Activated T-helper 17 cell treated with anti-CD3 and anti-CD28 coated beads, Interleukin-2, amount 50 U/mL, for 72 hours (primary cell): ENCODE results near the gene NAA38. TPM values are rescaled to one million over a fixed set of nuclear protein-coding genes. Genes with fewer than 3 reads are reported as not detected.
"Not testable (repeated sequence)": the region's sequence is repeated elsewhere in the genome, so short reads cannot be mapped to it uniquely, and the experiment has no call there.

Source experiments
- ATAC-seq: fragments of 150-1000 bp; cut with Tn5 transposase; replicated peaks from 2 replicates; pipeline ENCODE4 v1.10.0; 2021; ENCODE audit warnings: mild to moderate bottlenecking, moderate library complexity
- H3K27ac Mint-ChIP-seq: one replicate; pipeline ENCODE4 v1.8.0; 2022; ENCODE audit warnings: mixed read lengths
- H3K27me3 Mint-ChIP-seq: one replicate; pipeline ENCODE4 v1.8.0; 2022; ENCODE audit warnings: mixed read lengths
- H3K36me3 Mint-ChIP-seq: one replicate; pipeline ENCODE4 v1.8.0; 2022; ENCODE audit warnings: low read depth, mild to moderate bottlenecking, mixed read lengths
- H3K4me1 Mint-ChIP-seq: one replicate; pipeline ENCODE4 v1.8.0; 2022; ENCODE audit warnings: mixed read lengths
- H3K4me3 Mint-ChIP-seq: one replicate; pipeline ENCODE4 v1.8.0; 2022; ENCODE audit warnings: mild to moderate bottlenecking, mixed read lengths
- H3K9me3 Mint-ChIP-seq: one replicate; pipeline ENCODE4 v1.8.0; 2022; ENCODE audit warnings: mixed read lengths
- total RNA-seq, 2 donors: library from RNA; stranded (reverse); gene quantifications; one replicate each; pipeline ENCODE4 v1.2.3, GENCODE V29; 2022

The NAA38 gene
- total RNA-seq, 2 donors from 2014 or later: 61.3 to 111 TPM

DNA sequence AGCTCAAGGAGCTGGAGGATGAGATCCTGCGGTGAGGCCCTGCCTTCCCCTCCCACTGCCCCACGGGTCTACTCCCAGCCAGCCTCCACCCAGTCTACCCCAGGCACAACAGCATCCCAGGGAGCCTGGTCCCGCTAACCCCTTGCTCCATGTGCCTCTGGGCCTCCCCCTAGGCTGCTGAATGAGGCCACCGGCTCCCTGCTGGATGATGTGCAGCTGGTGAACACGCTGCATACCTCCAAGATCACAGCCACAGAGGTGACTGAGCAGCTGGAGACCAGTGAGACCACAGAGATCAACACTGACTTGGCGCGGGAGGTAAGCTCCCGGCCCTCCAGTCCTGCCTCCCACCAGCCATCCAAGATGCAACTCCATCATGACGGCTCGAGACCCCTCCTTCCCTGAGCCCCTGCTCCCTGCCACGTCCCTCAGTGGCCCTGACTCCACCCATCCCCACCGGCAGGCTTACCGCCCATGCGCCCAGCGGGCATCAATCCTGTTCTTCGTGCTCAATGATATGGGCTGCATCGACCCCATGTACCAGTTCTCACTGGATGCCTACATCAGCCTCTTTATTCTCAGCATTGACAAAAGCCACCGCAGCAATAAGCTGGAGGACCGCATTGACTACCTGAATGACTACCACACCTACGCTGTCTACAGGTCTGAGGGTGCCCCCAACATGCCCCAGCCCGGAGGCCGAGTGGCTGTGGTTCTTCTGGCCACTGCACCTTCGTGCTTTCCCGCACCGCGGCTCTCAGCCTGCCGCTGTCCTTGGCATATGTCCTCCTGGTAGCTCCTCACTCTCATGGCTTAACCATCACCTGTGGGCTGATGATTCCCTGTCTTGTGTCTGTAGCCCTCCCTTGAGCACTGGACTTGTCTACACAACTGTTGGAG, 38.4 kb downstream of the NAA38 start:
- H3K9me3 Mint-ChIP-seq: no peaks in the 10 kb centered on the region
- H3K36me3 Mint-ChIP-seq: no peaks in the 10 kb centered on the region
- no peak overlapping the region for H3K4me3 Mint-ChIP-seq

DNA sequence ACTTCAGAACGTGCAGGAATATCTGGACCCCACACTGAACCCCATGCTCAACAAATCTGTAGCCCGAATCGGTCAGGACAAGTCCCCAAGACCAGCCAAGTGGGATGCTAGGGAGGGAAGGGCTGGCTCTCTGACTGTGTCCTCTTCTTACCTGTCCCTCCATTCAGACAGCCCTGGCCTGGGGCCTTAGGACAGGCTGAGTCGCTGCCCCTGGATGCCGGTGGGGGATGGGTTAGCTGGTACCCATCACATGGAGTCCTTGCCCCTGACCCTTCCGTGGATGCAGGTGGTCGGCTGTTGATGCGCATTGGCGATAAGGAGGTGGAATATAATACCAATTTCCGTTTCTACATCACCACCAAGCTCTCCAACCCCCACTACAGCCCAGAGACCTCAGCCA, 39.3 kb downstream of the NAA38 start:
- Mint-ChIP-seq H3K9me3 (no peaks in the 10 kb centered on the region), H3K27ac (no peak overlapping the region), H3K4me1 (no peaks in the 10 kb centered on the region), H3K4me3 (no peak overlapping the region), H3K36me3 (no peaks in the 10 kb centered on the region), H3K27me3 (no peaks in the 10 kb centered on the region)
- no peak for ATAC-seq

More for the DNA sequence above, 38.4 kb downstream of the NAA38 start:
- Mint-ChIP-seq H3K27ac (no peak overlapping the region), H3K4me1 (no peaks in the 10 kb centered on the region), H3K27me3 (peaks cover 3% of the 10 kb centered on the region)
- ATAC-seq: no peak

DNA sequence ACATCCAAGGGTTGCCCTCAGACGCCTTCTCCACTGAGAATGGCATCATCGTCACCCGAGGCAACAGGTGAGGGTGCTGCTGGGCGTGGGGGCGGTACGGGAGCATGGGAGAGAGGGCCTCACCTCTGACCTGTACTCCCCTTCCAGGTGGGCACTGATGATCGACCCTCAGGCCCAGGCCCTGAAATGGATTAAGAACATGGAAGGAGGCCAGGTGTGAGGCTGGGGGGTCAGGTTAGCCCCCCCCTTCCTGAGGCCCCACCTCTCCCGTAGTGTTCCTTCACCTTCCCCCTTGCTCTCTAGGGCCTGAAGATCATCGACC, 39.8 kb downstream of the NAA38 start:
- Mint-ChIP-seq H3K9me3 (no peaks in the 10 kb centered on the region), H3K27me3 (no peaks in the 10 kb centered on the region), H3K4me3 (no peak overlapping the region), H3K36me3 (no peaks in the 10 kb centered on the region), H3K4me1 (no peaks in the 10 kb centered on the region), H3K27ac (no peak overlapping the region)
- no peak for ATAC-seq

DNA sequence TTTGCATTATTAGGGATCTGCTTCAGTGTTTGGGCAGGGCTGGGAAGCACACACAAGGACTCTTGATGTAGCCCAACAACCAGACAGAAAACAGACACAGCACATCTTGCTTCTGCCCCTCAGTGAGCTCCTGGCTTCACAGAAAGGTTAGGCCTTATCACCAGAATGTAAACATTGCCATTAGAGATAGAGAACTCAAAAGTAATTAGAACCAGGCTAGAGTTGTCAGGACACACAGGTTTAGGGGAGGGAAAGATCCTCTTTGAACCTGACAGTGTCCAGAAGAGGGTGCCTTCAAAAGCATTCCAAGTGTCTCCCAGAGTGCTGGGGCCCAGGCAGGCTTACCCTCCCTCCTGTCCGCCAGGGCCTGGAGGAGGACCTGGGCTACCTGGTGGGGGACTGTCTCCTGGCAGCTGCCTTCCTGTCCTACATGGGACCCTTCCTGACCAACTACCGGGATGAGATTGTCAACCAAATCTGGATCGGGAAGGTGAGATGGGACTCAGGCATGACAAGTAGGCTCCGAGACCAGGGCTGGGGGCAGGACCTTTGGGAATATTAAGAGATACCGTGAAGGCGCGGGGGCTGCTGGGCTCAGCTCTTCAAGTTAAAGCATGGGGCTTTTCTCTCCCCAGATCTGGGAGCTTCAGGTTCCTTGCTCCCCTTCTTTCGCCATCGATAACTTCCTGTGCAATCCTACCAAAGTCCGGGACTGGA, 40.3 kb downstream of the NAA38 start:
- H3K4me3 Mint-ChIP-seq: no peak overlapping the region
- H3K4me1 Mint-ChIP-seq: no peaks in the 10 kb centered on the region
- H3K27ac Mint-ChIP-seq: peak overlapping the region; percentile 7
- ATAC-seq: no peak
- H3K27me3 Mint-ChIP-seq: no peaks in the 10 kb centered on the region
- H3K9me3 Mint-ChIP-seq: no peaks in the 10 kb centered on the region
- H3K36me3 Mint-ChIP-seq: no peaks in the 10 kb centered on the region

DNA sequence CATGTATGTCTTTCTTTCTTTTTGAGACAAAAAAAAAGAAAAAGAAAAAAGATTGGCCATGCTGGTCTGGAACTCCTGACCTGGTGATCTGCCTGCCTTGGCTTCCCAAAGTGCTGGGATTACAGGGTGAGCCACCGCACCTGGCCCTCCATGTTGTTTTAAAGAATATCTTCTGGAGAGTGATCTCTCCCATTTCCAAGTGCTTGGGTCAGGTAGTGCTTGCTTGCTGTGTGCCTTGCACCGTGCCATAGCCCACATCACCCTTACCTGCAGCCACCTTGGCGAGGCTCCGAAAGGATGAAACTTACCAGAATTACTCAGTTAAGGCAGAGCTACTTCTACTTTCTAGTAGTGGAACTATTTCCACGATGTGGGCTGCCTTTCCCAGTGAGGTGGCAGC, 42.4 kb downstream of the NAA38 start:
- no peaks in the 10 kb centered on the region for H3K4me1 Mint-ChIP-seq
- no peak for ATAC-seq
- H3K27ac Mint-ChIP-seq: no peak overlapping the region
- no peaks in the 10 kb centered on the region for H3K36me3 Mint-ChIP-seq
- no peaks in the 10 kb centered on the region for H3K27me3 Mint-ChIP-seq
- no peaks in the 10 kb centered on the region for H3K9me3 Mint-ChIP-seq
- H3K4me3 Mint-ChIP-seq: no peak overlapping the region

DNA sequence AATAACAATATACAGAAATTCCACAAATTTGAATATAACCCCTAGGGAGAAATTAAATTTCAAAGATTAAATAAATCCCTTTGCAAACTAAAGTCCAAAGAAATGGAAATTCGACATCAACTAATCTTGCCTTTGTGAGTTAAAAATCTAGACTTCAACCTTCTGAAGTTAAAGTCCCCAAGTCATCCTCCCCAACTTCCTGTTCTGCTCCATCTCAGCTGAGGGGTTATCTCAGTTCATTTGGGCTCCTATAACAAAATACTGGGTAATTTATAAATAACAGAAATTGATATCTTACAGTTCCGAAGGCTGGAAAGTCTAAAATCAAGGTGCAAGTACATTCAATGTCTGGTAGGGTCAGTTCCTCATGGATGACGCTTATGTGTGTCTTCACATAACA, 46.1 kb downstream of the NAA38 start:
- Mint-ChIP-seq H3K4me1 (no peaks in the 10 kb centered on the region), H3K4me3 (no peak overlapping the region), H3K27ac (no peak overlapping the region), H3K27me3 (peaks cover 9% of the 10 kb centered on the region), H3K36me3 (no peaks in the 10 kb centered on the region), H3K9me3 (no peaks in the 10 kb centered on the region)
- ATAC-seq: no peak

DNA sequence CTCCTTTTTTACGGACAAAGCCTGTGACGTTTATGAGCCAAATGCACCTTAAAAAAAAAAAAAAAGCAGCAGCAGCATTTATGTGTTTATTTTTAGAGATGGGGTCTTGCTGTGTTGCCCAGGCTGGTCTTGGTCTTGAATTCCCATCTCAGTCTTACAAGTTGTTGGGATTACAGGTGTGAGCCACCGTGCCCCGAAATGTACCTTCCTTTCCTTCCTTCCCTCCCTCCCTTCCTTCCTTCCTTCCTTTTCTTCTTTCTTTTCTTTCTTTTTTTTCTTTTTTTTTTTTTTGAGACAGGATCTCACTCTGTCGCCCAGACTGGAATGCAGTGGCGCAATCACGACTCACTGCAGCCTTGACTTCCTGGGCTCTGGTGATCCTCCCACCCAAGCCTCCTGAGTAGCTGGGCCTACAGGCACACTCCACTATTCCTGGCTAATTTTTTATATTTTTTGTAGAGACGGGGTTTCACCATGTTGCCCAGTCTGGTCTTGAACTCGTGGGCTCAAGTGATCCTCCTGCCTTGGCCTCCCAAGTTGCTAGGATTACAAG, 47.5 kb downstream of the NAA38 start:
- not testable (repeated sequence) for H3K36me3 Mint-ChIP-seq, H3K4me3 Mint-ChIP-seq, H3K27ac Mint-ChIP-seq, H3K4me1 Mint-ChIP-seq, H3K9me3 Mint-ChIP-seq, ATAC-seq
- H3K27me3 Mint-ChIP-seq: peaks cover 12% of the 10 kb centered on the region

DNA sequence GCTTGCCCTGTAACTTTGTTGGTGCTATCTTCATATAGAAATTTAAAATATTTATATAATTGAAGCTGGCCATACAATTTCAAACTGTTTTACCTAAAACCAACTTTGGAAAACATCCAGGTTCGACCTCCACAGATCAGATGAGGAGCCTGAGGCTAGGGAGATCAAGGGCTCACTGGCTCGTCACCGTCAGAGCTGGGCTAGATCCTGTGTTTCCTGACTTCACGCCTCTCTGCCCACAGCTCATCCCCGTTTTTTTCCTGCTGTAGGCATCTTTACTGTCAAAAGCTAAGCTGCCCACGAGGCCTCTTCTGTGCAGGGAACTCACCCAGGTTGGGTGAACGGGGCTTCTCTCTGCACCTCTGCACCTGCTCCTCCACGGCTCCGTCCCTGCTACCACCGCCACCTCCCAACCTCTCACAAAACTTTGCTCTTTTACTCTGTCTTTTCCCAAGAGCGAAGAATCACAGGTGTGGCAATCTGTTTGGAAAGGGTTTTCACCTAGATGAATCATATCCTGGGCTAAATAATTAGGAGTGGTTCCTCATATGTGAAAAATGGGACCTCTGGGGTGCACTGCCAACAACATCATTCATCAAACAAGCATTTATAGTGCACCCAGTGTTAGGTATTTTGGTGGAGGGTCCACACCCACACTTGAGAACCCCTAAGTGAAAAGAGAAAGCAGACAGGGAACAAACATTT, 48.1 kb downstream of the NAA38 start:
- Mint-ChIP-seq H3K4me1 (no peaks in the 10 kb centered on the region), H3K4me3 (no peak overlapping the region), H3K36me3 (no peaks in the 10 kb centered on the region), H3K9me3 (no peaks in the 10 kb centered on the region), H3K27me3 (peaks cover 12% of the 10 kb centered on the region), H3K27ac (no peak overlapping the region)
- no peak for ATAC-seq

DNA sequence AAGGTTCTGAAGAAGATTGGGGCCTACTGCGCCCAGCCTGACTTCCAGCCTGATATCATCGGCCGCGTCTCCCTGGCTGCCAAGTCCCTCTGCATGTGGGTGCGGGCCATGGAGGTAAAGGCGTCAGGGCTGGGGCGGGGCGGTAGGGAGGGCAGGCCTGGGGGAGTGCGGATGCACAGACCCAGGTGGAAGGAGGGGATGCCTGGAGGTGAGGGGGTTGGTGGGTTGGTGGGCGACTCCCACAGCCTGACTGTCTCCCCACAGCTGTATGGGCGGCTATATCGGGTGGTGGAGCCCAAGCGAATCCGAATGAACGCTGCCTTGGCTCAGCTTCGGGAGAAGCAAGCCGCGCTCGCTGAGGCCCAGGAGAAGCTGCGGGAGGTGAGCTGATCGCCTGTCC, 50.2 kb downstream of the NAA38 start:
- Mint-ChIP-seq H3K9me3 (no peaks in the 10 kb centered on the region), H3K36me3 (no peaks in the 10 kb centered on the region), H3K27me3 (peaks cover 21% of the 10 kb centered on the region), H3K4me1 (no peaks in the 10 kb centered on the region), H3K27ac (no peak overlapping the region), H3K4me3 (no peak overlapping the region)
- ATAC-seq: no peak

Other genes with a start within 250 kb of the NAA38 start
- 10 to 100 TPM; 34.4 to 37.0 TPM for gene FXR2, start 242.7 kb downstream of the NAA38 start, total RNA-seq
- 10 to 100 TPM; 25.5 to 62.7 TPM for gene SAT2, start 229.7 kb downstream of the NAA38 start, total RNA-seq
- gene SHBG, start 227.4 kb downstream of the NAA38 start, total RNA-seq: under 1 TPM in 1 of 2 donors, not detected in 1; 0.71 TPM
- under 1 TPM; 0.06 to 0.42 TPM for gene ATP1B2, start 206.6 kb downstream of the NAA38 start, total RNA-seq
- 100 to 1,000 TPM in 1 of 2 donors, 10 to 100 TPM in 1; 79.0 to 137 TPM for gene TP53, start 170.1 kb downstream of the NAA38 start, total RNA-seq
- gene WRAP53, start 169.1 kb downstream of the NAA38 start, total RNA-seq: 10 to 100 TPM; 18.0 to 32.9 TPM
- gene EFNB3, start 152.4 kb downstream of the NAA38 start, total RNA-seq: not detected
- under 1 TPM in 1 of 2 donors, not detected in 1; 0.06 TPM for gene DNAH2, start 139.8 kb downstream of the NAA38 start, total RNA-seq
- gene KDM6B, start 23.3 kb downstream of the NAA38 start, total RNA-seq: 10 to 100 TPM; 33.7 to 93.3 TPM
- gene TMEM88, start 2.5 kb downstream of the NAA38 start, total RNA-seq: 1 to 10 TPM; 1.6 to 3.2 TPM
- gene CYB5D1, start 444 bp upstream of the NAA38 start, total RNA-seq: 10 to 100 TPM; 14.8 to 19.4 TPM
- 100 to 1,000 TPM; 154 to 217 TPM for gene CHD3, start 31.2 kb upstream of the NAA38 start, total RNA-seq
- 10 to 100 TPM in 1 of 2 donors, 1 to 10 TPM in 1; 2.4 to 11.7 TPM for gene RNF227, start 58.7 kb upstream of the NAA38 start, total RNA-seq
- gene KCNAB3, start 72.3 kb upstream of the NAA38 start, total RNA-seq: 10 to 100 TPM in 1 of 2 donors, 1 to 10 TPM in 1; 8.6 to 11.9 TPM
- gene TRAPPC1, start 74.4 kb upstream of the NAA38 start, total RNA-seq: 100 to 1,000 TPM; 179 to 180 TPM
- gene CNTROB, start 74.6 kb upstream of the NAA38 start, total RNA-seq: 100 to 1,000 TPM in 1 of 2 donors, 10 to 100 TPM in 1; 74.0 to 152 TPM
- gene GUCY2D, start 145.1 kb upstream of the NAA38 start, total RNA-seq: under 1 TPM; 0.15 to 0.77 TPM
- under 1 TPM in 1 of 2 donors, not detected in 1; 0.61 TPM for gene ALOX15B, start 181.5 kb upstream of the NAA38 start, total RNA-seq
- gene ALOX12B, start 230.2 kb upstream of the NAA38 start, total RNA-seq: 1 to 10 TPM; 1.1 to 6.2 TPM